ENCODE results near the gene LAPTM4A.

LAPTM4A gene

GRCh38 chr2:20033322-20033721 is 18.1 kb downstream of the LAPTM4A start:
- no peak for DNase-seq (ENCODE audit: low read depth)
- TF ChIP-seq CTCF (conservative IDR thresholded peaks at IDR 0.05; ENCODE audit: control insufficient read depth, insufficient read depth, low read depth, low read length): no peak
- no peak overlapping the region for H3K4me3 ChIP-seq (ENCODE audit: control insufficient read depth, low read depth, low read length)

DNA sequence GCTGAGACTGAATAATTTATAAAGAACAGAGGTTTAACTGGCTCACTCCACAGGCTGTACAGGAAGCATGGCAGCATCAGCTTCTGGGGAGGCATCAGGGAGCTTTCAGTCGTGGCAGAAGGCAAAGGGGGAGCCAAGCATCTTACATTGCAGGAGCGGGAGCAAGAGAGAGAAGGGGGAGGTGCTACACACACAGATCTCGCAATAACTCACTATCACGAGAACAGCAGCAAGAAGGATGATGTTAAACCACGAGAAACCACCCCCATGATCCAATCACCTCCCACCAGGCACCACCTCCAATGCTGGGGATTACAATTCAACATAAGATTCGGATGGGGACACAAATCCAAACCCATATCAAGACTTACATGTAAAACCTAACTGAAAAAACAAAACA is 21.2 kb downstream of the LAPTM4A start:
- H3K4me3 ChIP-seq (ENCODE audit: control insufficient read depth, low read depth, low read length): no peak overlapping the region
- DNase-seq (ENCODE audit: low read depth): no peak
- no peak for TF ChIP-seq CTCF (conservative IDR thresholded peaks at IDR 0.05; ENCODE audit: control insufficient read depth, insufficient read depth, low read depth, low read length)

- no peak for DNase-seq (ENCODE audit: low read depth)
- H3K4me3 ChIP-seq (ENCODE audit: control insufficient read depth, low read depth, low read length): no peak overlapping the region
- no peak for TF ChIP-seq CTCF (conservative IDR thresholded peaks at IDR 0.05; ENCODE audit: control insufficient read depth, insufficient read depth, low read depth, low read length)
Observed at GRCh38 chr2:20027705-20028434, 23.6 kb downstream of the LAPTM4A start.

DNA sequence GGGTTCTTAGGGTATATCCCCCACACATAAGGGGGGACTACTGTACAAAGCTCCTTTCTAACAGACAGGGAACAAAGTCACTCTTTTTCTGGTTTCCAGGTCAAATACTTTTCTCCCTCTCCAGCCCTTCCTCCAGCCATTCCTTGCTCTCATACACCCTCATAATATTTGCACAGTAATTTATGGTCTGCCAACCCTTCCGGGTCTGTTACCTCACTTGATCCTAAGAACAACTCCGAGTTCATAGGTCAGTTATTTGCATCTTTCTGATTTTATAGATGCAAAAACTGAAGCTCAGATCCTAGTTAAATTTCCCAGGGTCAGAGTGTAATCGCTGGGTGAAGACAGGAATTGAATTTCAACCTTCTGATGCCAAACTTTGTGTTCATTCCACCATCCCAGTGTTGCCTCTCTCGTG is 24.2 kb downstream of the LAPTM4A start:
- TF ChIP-seq CTCF (conservative IDR thresholded peaks at IDR 0.05; ENCODE audit: control insufficient read depth, insufficient read depth, low read depth, low read length): no peak
- no peak for DNase-seq (ENCODE audit: low read depth)
- no peak overlapping the region for H3K4me3 ChIP-seq (ENCODE audit: control insufficient read depth, low read depth, low read length)

DNA sequence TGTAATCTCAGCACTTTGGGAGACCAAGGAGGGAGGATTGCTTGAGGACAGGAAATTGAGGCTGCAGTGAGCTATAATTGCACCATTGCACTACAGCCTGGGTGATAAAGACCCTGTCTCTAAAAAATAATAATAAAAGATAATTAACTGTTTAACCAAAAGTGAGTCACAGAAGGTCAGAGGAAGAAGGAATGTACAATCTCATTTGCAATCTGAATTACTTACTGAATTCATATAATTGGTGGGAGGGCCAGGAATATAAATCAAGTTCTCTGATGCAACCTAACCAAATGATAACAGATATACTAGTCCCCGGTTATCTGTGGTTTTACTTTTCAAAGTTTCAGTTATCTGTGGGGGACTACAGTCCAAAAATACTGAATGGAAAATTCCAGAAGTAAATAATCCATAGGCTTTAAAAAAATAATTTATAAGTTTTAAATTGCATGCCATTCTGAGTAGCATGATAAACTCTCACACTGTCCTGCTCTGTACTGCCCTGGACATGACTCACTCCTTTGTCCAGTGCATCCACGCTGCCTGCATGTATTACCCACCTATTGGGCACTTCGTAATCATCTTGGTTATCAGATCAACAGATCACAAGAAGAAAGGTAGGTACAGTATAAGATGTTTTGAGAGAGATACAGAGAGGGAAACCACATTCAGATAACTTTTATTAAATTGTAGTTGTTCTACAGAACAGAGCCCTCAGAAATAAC is 26.2 kb downstream of the LAPTM4A start:
- no peak for TF ChIP-seq CTCF (conservative IDR thresholded peaks at IDR 0.05; ENCODE audit: control insufficient read depth, insufficient read depth, low read depth, low read length)
- no peak for DNase-seq (ENCODE audit: low read depth)
- H3K4me3 ChIP-seq (ENCODE audit: control insufficient read depth, low read depth, low read length): no peak overlapping the region

- DNase-seq (ENCODE audit: low read depth): no peak
- H3K4me3 ChIP-seq (ENCODE audit: control insufficient read depth, low read depth, low read length): no peak overlapping the region
- no peak for TF ChIP-seq CTCF (conservative IDR thresholded peaks at IDR 0.05; ENCODE audit: control insufficient read depth, insufficient read depth, low read depth, low read length)
Observed at GRCh38 chr2:20023688-20024087, 27.7 kb downstream of the LAPTM4A start.

Measured in fibroblast of mammary gland (primary cell).